Measurements from ENCODE around the gene RAPGEF4.

GRCh38 chr2:173037245-173038120 lies 301.8 kb downstream of the RAPGEF4 start:
- TF ChIP-seq POLR2AphosphoS5 (IDR thresholded peaks at IDR 0.05; ENCODE audit: borderline replicate concordance, low read depth, low read length) (no peak), EZH2 (IDR thresholded peaks at IDR 0.05) (no peak)

Measured in SK-N-MC (cell line).